Pancreas (tissue), 10 donors: ENCODE results near the gene YRDC. TPM values are rescaled to one million over a fixed set of nuclear protein-coding genes. Genes with fewer than 3 reads are reported as not detected.
A peak's percentile ranks its signal among the peaks of the same experiment; 100 is the strongest.

Experiments
- ATAC-seq, 4 donors: fragments of 200-7000 bp; cut with Tn5 transposase; one replicate each; pipeline versions ENCODE4 v1.8.0 to v1.9.1; 2020; ENCODE audit warnings: mild to moderate bottlenecking in 4 of 4, moderate library complexity in 4 of 4
- DNase-seq, 6 donors: peaks; one replicate each; pipeline ENCODE4 v3.0.0-alpha.2; 2020
- FAIRE-seq: peaks from 2 replicates; lab custom pipeline; 2012; peaks lifted over from hg19 to GRCh38; lab: Jason Lieb, UNC
- H3K27ac ChIP-seq, 4 donors: fragments of 200-600 bp; sonication (generic); 1 replicate in 3 of 4; 2 replicates in 1 of 4; pipeline versions ENCODE4 v1.5.0 to v1.8.0; 2020
- H3K27me3 ChIP-seq, 4 donors: fragments of 200-600 bp; one replicate each; pipeline ENCODE4 v1.8.0; 2021
- H3K36me3 ChIP-seq, 3 donors: fragments of 200-600 bp; sonication (generic) in 1 of 3; one replicate each; pipeline versions ENCODE4 v1.5.0 to v1.8.0; 2020 to 2021
- H3K4me1 ChIP-seq, 3 donors: fragments of 200-600 bp; one replicate each; pipeline ENCODE4 v1.8.0; 2021
- H3K4me3 ChIP-seq, 4 donors: fragments of 200-600 bp; sonication (generic) in 2 of 4; one replicate each; pipeline versions ENCODE4 v1.5.0 to v1.8.0; 2020 to 2021
- H3K9me3 ChIP-seq, 4 donors: fragments of 200-600 bp; one replicate each; pipeline ENCODE4 v1.8.0; 2021
- CTCF ChIP-seq, 4 donors: fragments of 200-600 bp; sonication (generic) in 3 of 4; IDR thresholded peaks; one replicate each; pipeline versions ENCODE4 v1.5.0 to v1.8.0; 2021; ENCODE audit warnings: antibody characterized with exemption in 4 of 4
- WGBS, 2 donors: extraction: QIAGEN DNeasy Blood & Tissue Kit; methylation state at CpG; one replicate each; pipeline ENCODE4 v1.1.7; 2013; 5-methylcytosine and 5-hydroxymethylcytosine counted together
- intact Hi-C, 3 donors: fragments of 100-400 bp; cut with DNase I; formaldehyde crosslinking; loops; one replicate each; pipeline versions ENCODE4 v1.11.1 to v1.14.2; 2022
- polyA plus RNA-seq, 2 donors: library from polyadenylated mRNA; stranded (reverse); fragments of 200-250 nt; gene quantifications; one replicate each; pipeline ENCODE4 v1.2.3, GENCODE V29; 2013
- total RNA-seq, 6 donors: library from RNA; stranded (reverse); fragmentation: NEBNext Ultra II Directional in 4 of 6; extraction: Animal tissue kit (Norgen Biotek cat#: 25700) in 4 of 6; gene quantifications; one replicate each; pipeline versions ENCODE4 v1.2.1 to v1.2.4, GENCODE V29; 2021 to 2023
- donor health status: healthy with polysubstance abuse.
- donor health status: DM: no; HTN: no; CAD: no; lungs with moderate emphysema.
- donor health status: DM: no; HTN: no; CAD: no.
- donor health status: control.
- donor health status: control.
- donor health status: Bipolar disorder and iron deficiency.
- donor health status: DM: yes; HTN: yes; CAD: no.
- donor health status: DM: no; HTN: no; CAD: no.
- donor health status: DM: no; HTN: no; CAD: no.
- donor health status: DM: yes; HTN: yes; CAD: no.

YRDC gene
- total and polyA plus RNA-seq, 8 donors: 4.8 to 11.9 (median 6.2) TPM

- H3K27ac ChIP-seq: no peak overlapping the region
- H3K4me1 ChIP-seq: peaks cover 0 to 6% (median 0%) of the 10 kb centered on the region in 3 donors
- H3K4me3 ChIP-seq: no peak overlapping the region
- intact Hi-C loops: no loop called here
- no peak for FAIRE-seq
- ATAC-seq: no peak
- WGBS, 2 donors: 64 to 90% methylated on average over 3 of the region's 3 CpGs
- H3K36me3 ChIP-seq: peaks cover 7 to 46% (median 44%) of the 10 kb centered on the region in 3 donors
- TF ChIP-seq CTCF (IDR thresholded peaks at IDR 0.05): no peak
- H3K9me3 ChIP-seq: no peaks in the 10 kb centered on the region
- no peaks in the 10 kb centered on the region for H3K27me3 ChIP-seq
- DNase-seq: no peak
These were observed 28.8 kb upstream of the YRDC start for GRCh38 chr1:37836788-37837187.

DNA sequence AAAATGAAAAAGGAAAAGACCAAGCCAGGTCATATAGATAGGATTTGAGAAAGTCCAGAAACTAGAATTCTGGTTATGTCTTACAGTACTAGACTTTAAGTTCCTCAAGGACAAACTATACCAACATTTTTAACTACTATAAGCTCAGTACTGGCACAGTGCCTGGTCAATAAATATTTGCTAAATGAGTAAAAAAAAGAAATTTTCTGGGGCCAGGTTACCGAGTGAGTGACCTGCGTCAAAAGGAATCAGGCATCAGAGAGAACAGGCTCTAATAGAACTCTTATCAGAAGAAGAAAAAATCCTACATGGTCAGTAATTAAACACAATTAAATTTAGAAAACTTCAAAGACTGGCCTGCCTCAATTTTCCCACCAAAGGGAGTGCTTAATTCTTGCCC is 23.8 kb upstream of the YRDC start:
- intact Hi-C loops: no loop called here
- no peak overlapping the region for H3K27ac ChIP-seq
- TF ChIP-seq CTCF (IDR thresholded peaks at IDR 0.05): no peak
- DNase-seq (no peak), ATAC-seq (peak in 1 of 4 donors; percentile 58), FAIRE-seq (no peak)
- WGBS, 2 donors: 26 to 44% methylated on average over 2 of the region's 2 CpGs
- peaks cover 0 to 8% (median 0%) of the 10 kb centered on the region in 3 donors for H3K4me1 ChIP-seq
- no peak overlapping the region for H3K4me3 ChIP-seq
- no peaks in the 10 kb centered on the region for H3K27me3 ChIP-seq
- no peaks in the 10 kb centered on the region for H3K9me3 ChIP-seq
- peaks cover 12 to 30% (median 24%) of the 10 kb centered on the region in 3 donors for H3K36me3 ChIP-seq

DNA sequence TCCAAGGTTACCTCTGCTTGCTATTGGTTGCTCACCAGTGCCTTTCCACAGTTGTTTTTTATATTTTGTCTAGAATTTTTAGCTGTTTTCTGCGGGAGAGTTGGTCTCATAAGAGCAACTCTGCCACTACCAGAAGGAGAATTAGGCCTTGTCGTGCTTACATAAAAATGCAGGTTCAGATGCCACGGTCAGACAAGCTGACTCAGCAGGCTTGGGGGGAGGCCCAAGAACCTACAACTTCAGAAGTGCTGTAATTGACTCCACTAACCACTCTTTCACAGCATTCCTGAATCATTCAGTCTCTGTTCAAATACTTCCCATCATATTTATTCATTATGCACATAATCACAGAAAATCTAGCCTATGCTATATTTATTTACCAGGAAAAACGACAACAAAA is 23.1 kb upstream of the YRDC start:
- intact Hi-C loops: no loop called here
- Histone ChIP-seq H3K4me1 (peaks cover 0 to 8% (median 0%) of the 10 kb centered on the region in 3 donors), H3K9me3 (no peaks in the 10 kb centered on the region), H3K27ac (no peak overlapping the region), H3K27me3 (no peaks in the 10 kb centered on the region), H3K36me3 (peaks cover 12 to 30% (median 24%) of the 10 kb centered on the region in 3 donors), H3K4me3 (no peak overlapping the region)
- 88 to 91% methylated on average over 4 of the region's 4 CpGs for WGBS, 2 donors
- no peak for FAIRE-seq
- no peak for DNase-seq
- ATAC-seq: no peak
- TF ChIP-seq CTCF (IDR thresholded peaks at IDR 0.05): no peak

DNA sequence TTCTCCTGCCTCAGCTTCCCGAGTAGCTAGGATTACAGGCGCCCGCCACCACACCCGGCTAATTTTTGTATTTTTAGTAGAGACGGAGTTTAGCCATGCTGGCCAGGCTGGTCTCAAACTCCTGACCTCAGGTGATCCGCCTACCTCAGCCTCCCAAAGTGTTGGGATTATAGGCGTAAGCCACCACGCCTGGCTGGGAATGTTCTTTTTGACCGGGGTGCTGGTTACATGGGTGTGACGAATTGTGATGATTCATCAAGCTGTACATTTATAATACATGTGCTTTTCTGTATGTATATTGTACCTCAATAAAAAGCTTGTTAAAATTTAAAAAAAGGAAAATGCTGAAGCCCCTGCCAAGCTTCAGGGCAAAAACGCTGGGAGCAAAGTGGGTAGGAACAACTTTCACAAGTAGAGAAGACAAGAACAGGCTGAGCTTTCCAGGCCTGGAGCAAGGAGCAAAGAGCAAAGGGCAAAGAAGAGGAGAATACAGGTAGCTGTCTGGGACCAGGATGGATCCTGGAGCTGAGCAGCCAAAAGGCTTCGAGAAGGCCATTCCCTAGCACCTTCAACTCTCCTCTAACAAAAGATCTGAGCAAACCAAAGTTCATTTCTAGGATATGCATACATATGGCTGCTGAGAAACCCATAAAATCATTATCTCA is 20.5 kb upstream of the YRDC start:
- Histone ChIP-seq H3K9me3 (no peaks in the 10 kb centered on the region), H3K4me1 (peaks cover 0 to 8% (median 0%) of the 10 kb centered on the region in 3 donors), H3K4me3 (no peak overlapping the region), H3K27me3 (no peaks in the 10 kb centered on the region), H3K27ac (no peak overlapping the region), H3K36me3 (peaks cover 5 to 9% (median 7%) of the 10 kb centered on the region in 3 donors)
- TF ChIP-seq CTCF (IDR thresholded peaks at IDR 0.05): no peak
- ATAC-seq: no peak
- FAIRE-seq: no peak
- intact Hi-C loops: no loop called here
- no peak for DNase-seq
- 92 to 93% methylated on average over 12 of the region's 12 CpGs for WGBS, 2 donors

DNA sequence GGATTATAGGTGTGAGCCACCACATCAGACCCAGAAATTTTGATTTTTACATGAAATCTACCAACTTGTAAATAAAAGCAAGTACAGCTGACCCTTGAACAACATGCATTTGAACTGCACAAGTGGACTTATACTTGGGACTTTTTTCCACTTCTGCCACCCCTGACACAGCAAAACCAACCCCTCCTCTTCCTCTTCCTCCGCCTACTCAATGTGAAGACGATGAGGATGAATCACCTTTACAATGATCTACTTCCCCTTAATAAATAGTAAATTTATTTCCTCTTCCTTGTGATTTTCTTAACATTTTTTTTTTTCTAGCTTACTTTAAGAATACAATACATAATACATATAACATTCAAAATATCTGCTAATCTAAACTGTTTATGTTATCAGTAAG is 17.5 kb upstream of the YRDC start:
- Histone ChIP-seq H3K36me3 (peaks cover 0 to 25% (median 0%) of the 10 kb centered on the region in 3 donors), H3K27ac (no peak overlapping the region), H3K27me3 (no peaks in the 10 kb centered on the region), H3K4me3 (no peak overlapping the region), H3K4me1 (no peaks in the 10 kb centered on the region), H3K9me3 (no peaks in the 10 kb centered on the region)
- WGBS, 2 donors: 83 to 91% methylated on average over 2 of the region's 2 CpGs
- ATAC-seq (no peak), FAIRE-seq (no peak), DNase-seq (no peak)
- intact Hi-C loops: no loop called here
- no peak for TF ChIP-seq CTCF (IDR thresholded peaks at IDR 0.05)
